Suprapubic skin (tissue), 4 donors: ENCODE measurements around the gene IL17A. TPM values are rescaled to one million over a fixed set of nuclear protein-coding genes. Genes with fewer than 3 reads are reported as not detected.

Experiments
- DNase-seq, 2 donors: peaks; one replicate each; pipeline ENCODE4 v3.0.0-alpha.2; 2019; ENCODE audit warnings: low spot score in 2 of 2
- H3K27ac ChIP-seq: fragments of 200-600 bp; sonication (generic); one replicate; pipeline ENCODE4 v1.5.1; 2019
- H3K27me3 ChIP-seq: fragments of 200-600 bp; sonication (generic); one replicate; pipeline ENCODE4 v1.5.1; 2019
- H3K36me3 ChIP-seq: fragments of 200-600 bp; sonication (generic); one replicate; pipeline ENCODE4 v1.5.1; 2019
- H3K4me1 ChIP-seq: fragments of 200-600 bp; sonication (generic); one replicate; pipeline ENCODE4 v1.5.1; 2019
- H3K4me3 ChIP-seq: fragments of 200-600 bp; sonication (generic); one replicate; pipeline ENCODE4 v1.5.1; 2019; ENCODE audit warnings: mild to moderate bottlenecking
- H3K9me3 ChIP-seq: fragments of 200-600 bp; sonication (generic); one replicate; pipeline ENCODE4 v1.5.1; 2019
- EP300 ChIP-seq: sonication (generic); formaldehyde crosslinking; IDR thresholded peaks from one replicate; pipeline ENCODE4 v1.6.1; 2017; ENCODE audit warnings: antibody characterized with exemption
- POLR2A ChIP-seq, 2 donors: fragments of 450-650 bp; IDR thresholded peaks; one replicate each; pipeline ENCODE4 v1.6.1; 2017; ENCODE audit warnings: antibody characterized with exemption in 2 of 2, mild to moderate bottlenecking in 2 of 2, moderate library complexity in 2 of 2
- POLR2AphosphoS5 ChIP-seq, 3 donors: sonication (generic); formaldehyde crosslinking; IDR thresholded peaks; one replicate each; pipeline ENCODE4 v1.6.1; 2017; ENCODE audit warnings: antibody characterized with exemption in 3 of 3
- WGBS: methylation state at CpG from one replicate; pipeline ENCODE4 v1.1.5; 2018; 5-methylcytosine and 5-hydroxymethylcytosine counted together
- total RNA-seq, 4 donors: library from RNA; depleted of rRNA; stranded (reverse); fragments of >200 nt; gene quantifications; one replicate each; pipeline ENCODE4 v1.1.0, GENCODE V29; 2016
- TF ChIP-seq, protein P1 (sequence below), 2 donors: fragments of 200-600 bp in 1 of 2; fragments of 450-650 bp in 1 of 2; sonication (generic) in 1 of 2; IDR thresholded peaks; one replicate each; pipeline ENCODE4 v1.5.1; 2016 to 2019; ENCODE audit warnings: antibody characterized with exemption in 2 of 2, mild to moderate bottlenecking in 1 of 2, moderate library complexity in 1 of 2

IL17A gene
- total RNA-seq, result not detected

DNA sequence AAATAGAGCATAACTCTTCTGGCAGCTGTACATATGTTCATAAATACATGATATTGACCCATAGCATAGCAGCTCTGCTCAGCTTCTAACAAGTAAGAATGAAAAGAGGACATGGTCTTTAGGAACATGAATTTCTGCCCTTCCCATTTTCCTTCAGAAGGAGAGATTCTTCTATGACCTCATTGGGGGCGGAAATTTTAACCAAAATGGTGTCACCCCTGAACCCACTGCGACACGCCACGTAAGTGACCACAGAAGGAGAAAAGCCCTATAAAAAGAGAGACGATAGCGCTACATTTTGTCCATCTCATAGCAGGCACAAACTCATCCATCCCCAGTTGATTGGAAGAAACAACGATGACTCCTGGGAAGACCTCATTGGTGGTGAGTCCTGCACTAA is at the start of gene IL17A:
Gene IL17A, plus strand, starts transcription at position 301 of the 400 bp plus-strand sequence. Its CDS starts 57 bp downstream, at position 358.
- TF ChIP-seq, protein P1, sequence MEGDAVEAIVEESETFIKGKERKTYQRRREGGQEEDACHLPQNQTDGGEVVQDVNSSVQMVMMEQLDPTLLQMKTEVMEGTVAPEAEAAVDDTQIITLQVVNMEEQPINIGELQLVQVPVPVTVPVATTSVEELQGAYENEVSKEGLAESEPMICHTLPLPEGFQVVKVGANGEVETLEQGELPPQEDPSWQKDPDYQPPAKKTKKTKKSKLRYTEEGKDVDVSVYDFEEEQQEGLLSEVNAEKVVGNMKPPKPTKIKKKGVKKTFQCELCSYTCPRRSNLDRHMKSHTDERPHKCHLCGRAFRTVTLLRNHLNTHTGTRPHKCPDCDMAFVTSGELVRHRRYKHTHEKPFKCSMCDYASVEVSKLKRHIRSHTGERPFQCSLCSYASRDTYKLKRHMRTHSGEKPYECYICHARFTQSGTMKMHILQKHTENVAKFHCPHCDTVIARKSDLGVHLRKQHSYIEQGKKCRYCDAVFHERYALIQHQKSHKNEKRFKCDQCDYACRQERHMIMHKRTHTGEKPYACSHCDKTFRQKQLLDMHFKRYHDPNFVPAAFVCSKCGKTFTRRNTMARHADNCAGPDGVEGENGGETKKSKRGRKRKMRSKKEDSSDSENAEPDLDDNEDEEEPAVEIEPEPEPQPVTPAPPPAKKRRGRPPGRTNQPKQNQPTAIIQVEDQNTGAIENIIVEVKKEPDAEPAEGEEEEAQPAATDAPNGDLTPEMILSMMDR (IDR thresholded peaks at IDR 0.05), result no peak
- TF ChIP-seq POLR2AphosphoS5 (IDR thresholded peaks at IDR 0.05) (no peak), EP300 (no peak), POLR2A (IDR thresholded peaks at IDR 0.05) (no peak)
- DNase-seq, result no peak
- H3K4me3 ChIP-seq, result no peak within 1 kb of the TSS
- H3K27me3 ChIP-seq, result no peaks in the 10 kb centered on the region
- WGBS, result 98% methylated on average over 7 of the region's 7 CpGs
- no peaks in the 10 kb centered on the region for H3K9me3 ChIP-seq
- H3K4me1 ChIP-seq, result no peaks in the 10 kb centered on the region
- H3K27ac ChIP-seq, result no peak within 1 kb of the TSS
- H3K36me3 ChIP-seq, result no peaks in the 10 kb centered on the region

DNA sequence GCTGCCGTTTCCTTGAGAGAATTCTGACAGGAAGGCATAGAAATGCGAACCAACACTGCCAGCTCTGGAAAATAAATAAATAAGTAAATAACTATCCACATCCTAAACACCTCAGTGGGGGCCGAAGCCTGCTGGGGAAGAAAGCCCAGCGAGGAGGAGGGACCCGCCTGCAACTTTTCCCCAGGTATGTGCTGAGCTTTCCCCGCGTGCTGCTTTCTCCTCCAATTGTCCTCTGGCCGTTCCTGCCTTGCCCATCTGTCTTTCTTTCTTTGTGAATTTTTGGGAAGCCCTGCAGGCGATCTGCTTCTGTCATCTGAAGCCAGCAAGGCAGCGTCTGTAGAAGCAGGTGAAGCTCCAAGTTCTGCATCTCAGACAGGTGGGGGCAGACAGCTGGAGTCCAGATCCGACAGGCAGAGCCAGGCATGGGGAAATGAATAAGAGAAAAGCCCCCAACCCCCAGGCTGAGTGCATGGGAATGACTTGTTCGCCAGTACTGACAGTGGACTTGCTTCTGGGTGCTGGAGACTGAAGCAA is 49.2 kb upstream of the IL17A start:
- WGBS, result 55% methylated on average over 12 of the region's 12 CpGs
- H3K9me3 ChIP-seq, result no peaks in the 10 kb centered on the region
- DNase-seq, result no peak
- H3K4me3 ChIP-seq, result no peak overlapping the region
- no peaks in the 10 kb centered on the region for H3K27me3 ChIP-seq
- TF ChIP-seq POLR2A (IDR thresholded peaks at IDR 0.05), result no peak
- TF ChIP-seq EP300, result no peak
- no peak for TF ChIP-seq POLR2AphosphoS5 (IDR thresholded peaks at IDR 0.05)
- TF ChIP-seq, protein P1 (IDR thresholded peaks at IDR 0.05), result no peak
- H3K27ac ChIP-seq, result no peak overlapping the region
- no peaks in the 10 kb centered on the region for H3K36me3 ChIP-seq
- no peaks in the 10 kb centered on the region for H3K4me1 ChIP-seq

DNA sequence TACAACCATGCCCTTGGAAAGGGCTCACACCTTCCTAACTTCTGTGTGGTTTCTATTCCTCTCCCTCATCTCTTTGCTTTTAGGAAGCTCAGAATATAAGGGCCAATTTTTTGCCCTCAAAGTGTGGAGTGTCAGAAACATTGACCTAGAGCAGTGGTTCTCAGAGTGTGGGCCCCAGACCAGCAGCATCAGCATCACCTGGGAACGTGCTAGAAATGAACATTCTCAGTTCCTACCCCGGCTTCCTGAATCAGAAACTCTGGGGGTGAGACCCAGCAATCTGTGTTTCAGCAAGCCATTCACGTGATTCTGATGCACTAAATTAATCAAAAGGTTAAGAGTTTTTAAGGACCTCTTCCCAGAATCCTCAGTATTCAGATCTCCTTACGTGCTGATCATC is 47.9 kb upstream of the IL17A start:
- H3K4me3 ChIP-seq, result no peak overlapping the region
- no peak for TF ChIP-seq POLR2A (IDR thresholded peaks at IDR 0.05)
- TF ChIP-seq, protein P1 (IDR thresholded peaks at IDR 0.05), result no peak
- TF ChIP-seq EP300, result no peak
- TF ChIP-seq POLR2AphosphoS5 (IDR thresholded peaks at IDR 0.05), result no peak
- no peaks in the 10 kb centered on the region for H3K4me1 ChIP-seq
- H3K27ac ChIP-seq, result no peak overlapping the region
- H3K27me3 ChIP-seq, result no peaks in the 10 kb centered on the region
- DNase-seq, result no peak
- no peaks in the 10 kb centered on the region for H3K9me3 ChIP-seq
- H3K36me3 ChIP-seq, result no peaks in the 10 kb centered on the region
- 93% methylated on average over 4 of the region's 4 CpGs for WGBS

DNA sequence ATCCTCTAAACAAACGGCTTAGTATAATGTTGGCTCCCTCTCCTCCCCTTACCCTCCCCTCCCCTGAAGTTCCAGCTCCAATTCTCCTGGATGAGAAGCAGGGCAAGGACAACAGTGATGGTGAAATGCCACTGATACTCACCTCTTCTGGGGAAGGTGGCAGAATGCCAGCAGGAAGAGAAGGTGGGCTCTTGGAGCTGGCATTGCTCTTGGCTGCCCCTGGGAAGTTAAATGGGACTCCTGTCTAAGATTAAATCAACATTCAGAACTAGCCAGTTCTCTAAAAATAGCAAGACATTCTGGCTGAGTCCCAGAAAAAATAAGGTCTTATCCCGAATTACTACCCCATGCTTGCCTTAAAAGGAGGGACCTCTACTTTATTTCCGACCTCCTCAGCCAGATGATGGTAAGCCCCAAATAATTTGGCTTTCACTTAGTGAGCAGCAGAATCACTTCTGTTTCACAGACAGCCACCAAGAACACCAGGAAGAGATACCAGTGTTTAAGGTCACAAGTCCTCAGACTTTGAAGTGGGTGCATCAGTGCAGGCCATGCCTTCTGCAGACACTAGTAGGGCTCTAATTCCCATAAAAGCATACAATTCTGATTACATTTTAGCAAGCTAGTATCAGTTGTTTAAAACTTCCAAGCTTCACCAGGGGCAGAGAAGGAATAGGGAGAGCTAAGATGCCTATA is 46.0 kb upstream of the IL17A start:
- 46% methylated on average over 3 of the region's 3 CpGs for WGBS
- Histone ChIP-seq H3K9me3 (no peaks in the 10 kb centered on the region), H3K27me3 (no peaks in the 10 kb centered on the region), H3K36me3 (no peaks in the 10 kb centered on the region), H3K4me1 (no peaks in the 10 kb centered on the region), H3K27ac (no peak overlapping the region), H3K4me3 (no peak overlapping the region)
- no peak for DNase-seq
- TF ChIP-seq, protein P1 (IDR thresholded peaks at IDR 0.05), result no peak
- TF ChIP-seq POLR2A (IDR thresholded peaks at IDR 0.05), result no peak
- TF ChIP-seq POLR2AphosphoS5 (IDR thresholded peaks at IDR 0.05), result no peak
- TF ChIP-seq EP300, result no peak

DNA sequence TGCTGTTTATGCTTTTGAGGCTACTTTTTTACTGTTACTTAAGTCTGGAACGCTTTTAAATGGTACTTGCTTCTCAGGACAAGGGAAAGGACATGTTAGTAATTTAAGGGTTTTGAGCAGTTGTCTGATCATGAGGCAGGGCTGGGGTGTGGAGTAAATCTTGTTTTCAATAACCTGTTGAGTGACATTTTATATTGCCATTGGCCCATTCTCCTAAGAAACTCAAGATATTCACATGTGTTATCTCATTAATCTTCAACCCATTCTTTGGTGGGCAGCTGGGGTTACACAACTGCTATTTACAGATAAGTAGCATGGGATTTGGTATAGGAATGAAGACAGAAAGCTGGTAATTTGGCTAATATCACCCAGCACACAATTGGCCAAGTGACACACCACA is 44.6 kb upstream of the IL17A start:
- no peaks in the 10 kb centered on the region for H3K9me3 ChIP-seq
- H3K36me3 ChIP-seq, result no peaks in the 10 kb centered on the region
- TF ChIP-seq POLR2A (IDR thresholded peaks at IDR 0.05) (no peak), EP300 (no peak), POLR2AphosphoS5 (IDR thresholded peaks at IDR 0.05) (no peak)
- TF ChIP-seq, protein P1 (IDR thresholded peaks at IDR 0.05), result no peak
- peaks cover 7% of the 10 kb centered on the region for H3K27me3 ChIP-seq
- WGBS, result 74% methylated on average over 1 of the region's 1 CpG
- no peaks in the 10 kb centered on the region for H3K4me1 ChIP-seq
- DNase-seq, result no peak
- no peak overlapping the region for H3K4me3 ChIP-seq
- no peak overlapping the region for H3K27ac ChIP-seq
